Measurements from ENCODE around the gene LIN28A. TPM values are rescaled to one million over a fixed set of nuclear protein-coding genes. Genes with fewer than 3 reads are reported as not detected.

Gene LIN28A
- total RNA-seq, 4 donors from 2014 or later, result not detected

DNA sequence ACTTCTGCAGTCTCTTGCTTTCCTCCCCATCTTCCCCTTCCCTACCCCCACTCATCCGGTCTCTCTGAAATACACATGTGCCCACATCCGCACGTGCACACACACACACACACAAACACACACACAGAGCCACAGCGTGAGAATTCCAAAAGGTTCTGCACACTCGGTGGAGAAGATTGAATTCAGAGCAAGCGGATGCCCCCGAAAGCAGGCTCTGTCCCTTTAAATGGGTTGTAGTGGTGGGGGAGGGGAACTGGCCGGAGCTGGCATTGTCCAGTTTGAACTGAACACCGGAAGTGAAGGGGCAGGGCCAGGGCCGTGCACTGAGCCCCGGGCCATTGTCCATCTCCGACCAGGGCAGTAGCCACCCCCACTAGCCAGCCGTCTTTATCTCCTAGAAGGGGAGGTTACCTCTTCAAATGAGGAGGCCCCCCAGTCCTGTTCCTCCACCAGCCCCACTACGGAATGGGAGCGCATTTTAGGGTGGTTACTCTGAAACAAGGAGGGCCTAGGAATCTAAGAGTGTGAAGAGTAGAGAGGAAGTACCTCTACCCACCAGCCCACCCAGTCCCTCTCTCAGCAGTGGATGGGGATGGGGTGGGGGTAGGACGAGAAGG is 1.3 kb upstream of the LIN28A start:
- H3K36me3 ChIP-seq, result no peaks in the 10 kb centered on the region
- DNase-seq, result no peak
- H3K27ac ChIP-seq, result no peak overlapping the region
- no peak for TF ChIP-seq POLR2A (IDR thresholded peaks at IDR 0.05)
- TF ChIP-seq, protein P1, sequence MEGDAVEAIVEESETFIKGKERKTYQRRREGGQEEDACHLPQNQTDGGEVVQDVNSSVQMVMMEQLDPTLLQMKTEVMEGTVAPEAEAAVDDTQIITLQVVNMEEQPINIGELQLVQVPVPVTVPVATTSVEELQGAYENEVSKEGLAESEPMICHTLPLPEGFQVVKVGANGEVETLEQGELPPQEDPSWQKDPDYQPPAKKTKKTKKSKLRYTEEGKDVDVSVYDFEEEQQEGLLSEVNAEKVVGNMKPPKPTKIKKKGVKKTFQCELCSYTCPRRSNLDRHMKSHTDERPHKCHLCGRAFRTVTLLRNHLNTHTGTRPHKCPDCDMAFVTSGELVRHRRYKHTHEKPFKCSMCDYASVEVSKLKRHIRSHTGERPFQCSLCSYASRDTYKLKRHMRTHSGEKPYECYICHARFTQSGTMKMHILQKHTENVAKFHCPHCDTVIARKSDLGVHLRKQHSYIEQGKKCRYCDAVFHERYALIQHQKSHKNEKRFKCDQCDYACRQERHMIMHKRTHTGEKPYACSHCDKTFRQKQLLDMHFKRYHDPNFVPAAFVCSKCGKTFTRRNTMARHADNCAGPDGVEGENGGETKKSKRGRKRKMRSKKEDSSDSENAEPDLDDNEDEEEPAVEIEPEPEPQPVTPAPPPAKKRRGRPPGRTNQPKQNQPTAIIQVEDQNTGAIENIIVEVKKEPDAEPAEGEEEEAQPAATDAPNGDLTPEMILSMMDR (IDR thresholded peaks at IDR 0.05), result no peak
- intact Hi-C loops (cut with DNase I), result no loop called here
- peaks cover 10 to 75% (median 40%) of the 10 kb centered on the region in 4 donors for H3K27me3 ChIP-seq
- 4 to 5% methylated on average over 11 to 12 of the region's 16 CpGs for WGBS, 2 donors
- H3K4me3 ChIP-seq, result no peak overlapping the region
- H3K4me1 ChIP-seq, result peaks cover 0 to 19% (median 0%) of the 10 kb centered on the region in 3 donors
- no peaks in the 10 kb centered on the region for H3K9me3 ChIP-seq

DNA sequence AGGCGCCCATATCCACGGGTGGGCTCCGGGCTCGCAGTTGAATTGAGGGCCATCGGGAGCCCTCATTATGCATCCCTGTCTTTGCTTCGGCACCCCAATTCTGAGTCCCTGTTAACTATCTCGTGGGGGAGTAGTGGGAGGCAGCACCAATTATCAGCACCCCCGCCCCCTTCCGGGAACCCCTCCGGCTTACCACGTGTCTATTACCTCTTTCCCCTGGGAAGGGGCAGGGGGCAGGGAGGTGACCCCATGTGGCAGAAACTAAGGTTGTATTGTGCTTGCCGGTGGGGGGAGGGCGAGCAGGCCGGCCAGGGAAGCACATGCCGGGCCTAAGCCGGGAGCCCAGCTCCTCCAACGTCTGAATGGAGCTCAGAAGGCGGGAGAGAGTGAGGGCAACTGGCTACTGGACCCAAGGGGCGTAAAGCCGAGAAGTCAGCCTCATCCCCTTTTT is 1.0 kb downstream of the LIN28A start:
- no peak overlapping the region for H3K4me3 ChIP-seq
- TF ChIP-seq POLR2A (IDR thresholded peaks at IDR 0.05), result no peak
- TF ChIP-seq, protein P1 (IDR thresholded peaks at IDR 0.05), result no peak
- H3K27ac ChIP-seq, result no peak overlapping the region
- H3K9me3 ChIP-seq, result no peaks in the 10 kb centered on the region
- H3K4me1 ChIP-seq, result peaks cover 0 to 21% (median 0%) of the 10 kb centered on the region in 3 donors
- no peaks in the 10 kb centered on the region for H3K36me3 ChIP-seq
- WGBS, 2 donors, result 12% methylated on average over 13 of the region's 20 CpGs; no CpG with 5 or more reads in 1 of the 2 donors
- intact Hi-C loops (cut with DNase I), result no loop called here
- peaks cover 10 to 84% (median 44%) of the 10 kb centered on the region in 4 donors for H3K27me3 ChIP-seq
- DNase-seq, result no peak

DNA sequence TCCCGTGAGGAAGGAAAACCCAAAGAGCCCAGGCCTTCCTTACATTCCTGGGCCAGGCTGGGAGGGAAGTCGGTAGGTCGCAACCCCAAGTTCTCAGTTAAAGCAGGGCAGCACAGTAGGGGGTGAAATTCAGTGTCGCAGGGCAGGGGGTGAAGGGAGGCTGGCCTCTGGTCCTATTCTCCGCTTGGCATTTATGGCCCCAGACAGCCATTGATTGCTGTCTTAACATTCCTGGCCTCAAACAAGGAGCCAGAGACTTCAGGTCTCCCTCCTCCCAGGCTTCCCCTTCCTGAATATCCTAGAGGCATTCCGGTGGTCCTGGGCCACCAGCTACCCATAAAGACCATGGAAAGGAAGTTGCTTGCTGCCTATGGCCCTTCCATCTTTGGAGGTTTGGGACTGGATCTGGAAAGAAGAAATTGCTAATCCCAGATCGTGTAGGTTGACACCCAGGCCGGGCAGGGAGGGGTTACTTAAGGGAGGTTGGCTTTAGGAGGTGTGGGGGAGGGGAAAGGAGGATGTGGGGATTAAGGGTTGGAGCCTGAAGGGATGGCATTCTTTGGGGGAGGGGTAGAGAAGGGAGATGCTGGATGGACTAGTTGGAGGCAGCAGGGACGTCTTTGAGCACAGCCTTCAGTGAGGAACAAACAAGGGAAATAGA is 1.7 kb downstream of the LIN28A start:
- no peaks in the 10 kb centered on the region for H3K36me3 ChIP-seq
- peaks cover 10 to 88% (median 44%) of the 10 kb centered on the region in 4 donors for H3K27me3 ChIP-seq
- peaks cover 0 to 26% (median 3%) of the 10 kb centered on the region in 3 donors for H3K4me1 ChIP-seq
- H3K9me3 ChIP-seq, result no peaks in the 10 kb centered on the region
- intact Hi-C loops (cut with DNase I), result no loop called here
- no peak overlapping the region for H3K27ac ChIP-seq
- 13 to 18% methylated on average over 9 of the region's 9 CpGs for WGBS, 2 donors
- TF ChIP-seq, protein P1 (IDR thresholded peaks at IDR 0.05), result no peak
- no peak for DNase-seq
- no peak overlapping the region for H3K4me3 ChIP-seq

DNA sequence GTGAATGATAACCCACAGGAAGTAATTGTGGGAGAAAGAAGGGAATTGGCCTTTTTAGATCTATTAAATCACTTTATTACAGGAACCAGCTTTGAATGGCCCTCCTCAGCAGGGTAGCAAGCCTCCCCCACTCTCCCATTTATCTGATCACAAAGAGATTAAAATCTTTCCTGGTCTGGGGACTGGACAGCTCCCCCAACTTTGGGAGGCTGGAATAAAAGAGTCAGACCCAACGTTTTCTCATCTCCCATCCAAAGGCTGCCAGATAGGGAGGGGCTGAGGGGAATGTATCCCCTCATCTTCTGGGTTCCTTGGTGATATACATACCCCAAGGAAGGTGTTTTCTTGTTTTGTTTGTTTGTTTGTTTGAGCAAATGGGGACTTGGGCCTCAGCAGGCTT is 2.4 kb downstream of the LIN28A start:
- Histone ChIP-seq H3K36me3 (no peaks in the 10 kb centered on the region), H3K4me3 (no peak overlapping the region), H3K27ac (no peak overlapping the region), H3K27me3 (peaks cover 10 to 88% (median 44%) of the 10 kb centered on the region in 4 donors), H3K9me3 (no peaks in the 10 kb centered on the region), H3K4me1 (peaks cover 0 to 33% (median 3%) of the 10 kb centered on the region in 3 donors)
- intact Hi-C loops (cut with DNase I), result no loop called here
- DNase-seq, result no peak
- 0 to 9% methylated on average over 1 of the region's 1 CpG for WGBS, 2 donors
- TF ChIP-seq, protein P1 (IDR thresholded peaks at IDR 0.05), result no peak
- TF ChIP-seq POLR2A (IDR thresholded peaks at IDR 0.05), result no peak

DNA sequence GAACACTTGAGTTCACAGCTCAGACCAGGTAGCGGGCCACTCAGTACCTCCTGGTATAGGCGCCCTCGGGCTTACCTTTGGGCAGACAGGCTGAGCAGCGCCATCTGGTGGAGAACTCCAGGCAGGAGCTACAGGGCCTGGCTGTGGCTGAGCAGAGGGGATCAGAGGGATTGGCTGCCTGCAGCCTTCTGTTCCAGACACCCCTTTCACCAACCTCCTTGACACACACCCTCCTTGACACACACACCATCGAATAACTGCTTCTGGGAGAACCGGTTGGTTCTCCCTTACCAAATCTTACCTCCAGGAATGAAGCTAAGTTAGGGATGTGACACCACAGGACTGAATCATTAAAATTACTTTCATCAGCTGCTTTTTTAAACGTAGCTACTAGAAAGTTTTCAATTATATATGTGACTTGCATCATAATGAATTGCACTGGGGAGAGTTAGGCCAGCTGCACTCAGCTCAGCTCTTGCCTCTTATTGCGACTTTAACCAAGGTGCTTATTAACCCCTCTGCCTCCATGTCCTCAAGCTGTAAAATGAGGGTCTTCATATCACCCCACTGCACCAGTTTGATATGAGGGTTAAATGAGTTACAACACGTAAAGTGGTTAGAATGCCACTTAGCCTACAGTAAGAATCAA is 6.6 kb downstream of the LIN28A start:
- WGBS, 2 donors, result 6 to 19% methylated on average over 8 to 9 of the region's 9 CpGs
- Histone ChIP-seq H3K36me3 (no peaks in the 10 kb centered on the region), H3K4me3 (no peak overlapping the region), H3K4me1 (peaks cover 0 to 17% (median 3%) of the 10 kb centered on the region in 3 donors), H3K9me3 (no peaks in the 10 kb centered on the region), H3K27ac (peak overlapping the region in 2 of 4 donors; percentile 38 to 59), H3K27me3 (peaks cover 0 to 69% (median 17%) of the 10 kb centered on the region in 4 donors)
- TF ChIP-seq, protein P1 (IDR thresholded peaks at IDR 0.05), result peak; percentile 72 to 89 (median 85)
- TF ChIP-seq POLR2A (IDR thresholded peaks at IDR 0.05), result no peak
- no peak for DNase-seq
- intact Hi-C loops (cut with DNase I), result no loop called here
